GM12801 (cell line): Measurements from ENCODE around the gene TSPAN12.

Experiments used
- CTCF ChIP-seq: IDR thresholded peaks from one replicate; pipeline ENCODE4 v1.5.1; 2011; ENCODE audit warnings: control low read depth; ENCODE audit not compliant: insufficient read length; ENCODE audit errors: extremely low read depth

The TSPAN12 gene

GRCh38 chr7:120799147-120799546, 58.8 kb downstream of the TSPAN12 start:
- no peak for TF ChIP-seq CTCF

GRCh38 chr7:120797026-120797645, 60.8 kb downstream of the TSPAN12 start:
- no peak for TF ChIP-seq CTCF

- TF ChIP-seq CTCF = no peak
Observed at GRCh38 chr7:120794106-120794729, 63.7 kb downstream of the TSPAN12 start.

- no peak for TF ChIP-seq CTCF
Observed at GRCh38 chr7:120793213-120793936, 64.6 kb downstream of the TSPAN12 start.

GRCh38 chr7:120792861-120793130, 65.1 kb downstream of the TSPAN12 start:
- TF ChIP-seq CTCF = no peak

GRCh38 chr7:120792091-120792860, 65.7 kb downstream of the TSPAN12 start:
- no peak for TF ChIP-seq CTCF

GRCh38 chr7:120785095-120785494, 72.8 kb downstream of the TSPAN12 start:
- TF ChIP-seq CTCF = no peak
